ENCODE data around the gene POLR3B. TPM values are rescaled to one million over a fixed set of nuclear protein-coding genes. Genes with fewer than 3 reads are reported as not detected.

The POLR3B gene
- total and polyA plus RNA-seq, 4 donors = 2.0 to 8.0 (median 4.0) TPM

GRCh38 chr12:106353175-106353574, 4.4 kb upstream of the POLR3B start:
- intact Hi-C loops (cut with DNase I) = loop anchor here in 1 of 2 donors (10.0 kb wide), 1 partner anchor 128 kb away; no protein-coding TSS in a partner anchor
- Histone ChIP-seq H3K9me3 (ENCODE audit: control insufficient read depth, low read length) (no peaks in the 10 kb centered on the region), H3K4me1 (ENCODE audit: control insufficient read depth in 1 of 2, insufficient read depth in 2 of 2, low read length in 2 of 2) (no peaks in the 10 kb centered on the region), H3K36me3 (ENCODE audit: control insufficient read depth in 1 of 2, insufficient read depth in 2 of 2, low read length in 1 of 2) (no peaks in the 10 kb centered on the region), H3K27me3 (ENCODE audit: control insufficient read depth in 1 of 2, insufficient read depth in 2 of 2, low read length in 1 of 2) (no peaks in the 10 kb centered on the region), H3K27ac (ENCODE audit: low read depth in 1 of 2, low read length in 2 of 2) (no peak overlapping the region), H3K4me3 (ENCODE audit: low read length in 2 of 2) (no peak overlapping the region)
- 71 to 80% methylated on average over 6 of the region's 6 CpGs for WGBS, 2 donors
- ATAC-seq (ENCODE audit: low FRiP score) (no peak), DNase-seq (no peak)

GRCh38 chr12:106358396-106359241, 1.1 kb downstream of the POLR3B start:
- no peaks in the 10 kb centered on the region for H3K36me3 ChIP-seq (ENCODE audit: control insufficient read depth in 1 of 2, insufficient read depth in 2 of 2, low read length in 1 of 2)
- 35 to 36% methylated on average over 17 of the region's 17 CpGs for WGBS, 2 donors
- intact Hi-C loops (cut with DNase I) = loop anchor here in 1 of 2 donors (10.0 kb wide), 1 partner anchor 134 kb away; no protein-coding TSS in a partner anchor
- peak; percentile 47 for ATAC-seq (ENCODE audit: low FRiP score)
- peak overlapping the region; percentile 24 to 64 for H3K27ac ChIP-seq (ENCODE audit: low read depth in 1 of 2, low read length in 2 of 2)
- no peaks in the 10 kb centered on the region for H3K9me3 ChIP-seq (ENCODE audit: control insufficient read depth, low read length)
- peak overlapping the region; percentile 53 to 90 for H3K4me3 ChIP-seq (ENCODE audit: low read length in 2 of 2)
- peaks cover 0 to 3% of the 10 kb centered on the region in 2 donors for H3K4me1 ChIP-seq (ENCODE audit: control insufficient read depth in 1 of 2, insufficient read depth in 2 of 2, low read length in 2 of 2)
- no peaks in the 10 kb centered on the region for H3K27me3 ChIP-seq (ENCODE audit: control insufficient read depth in 1 of 2, insufficient read depth in 2 of 2, low read length in 1 of 2)
- DNase-seq = no peak

- WGBS, 2 donors = 75% methylated on average over 7 of the region's 7 CpGs
- no peaks in the 10 kb centered on the region for H3K9me3 ChIP-seq (ENCODE audit: control insufficient read depth, low read length)
- intact Hi-C loops (cut with DNase I) = loop anchor here in 1 of 2 donors (10.0 kb wide), 1 partner anchor 135 kb away; no protein-coding TSS in a partner anchor
- peaks cover 0 to 4% of the 10 kb centered on the region in 2 donors for H3K36me3 ChIP-seq (ENCODE audit: control insufficient read depth in 1 of 2, insufficient read depth in 2 of 2, low read length in 1 of 2)
- DNase-seq (no peak), ATAC-seq (ENCODE audit: low FRiP score) (no peak)
- no peak overlapping the region for H3K27ac ChIP-seq (ENCODE audit: low read depth in 1 of 2, low read length in 2 of 2)
- no peak overlapping the region for H3K4me3 ChIP-seq (ENCODE audit: low read length in 2 of 2)
- H3K27me3 ChIP-seq (ENCODE audit: control insufficient read depth in 1 of 2, insufficient read depth in 2 of 2, low read length in 1 of 2) = no peaks in the 10 kb centered on the region
- peaks cover 0 to 3% of the 10 kb centered on the region in 2 donors for H3K4me1 ChIP-seq (ENCODE audit: control insufficient read depth in 1 of 2, insufficient read depth in 2 of 2, low read length in 2 of 2)
Observed at GRCh38 chr12:106359646-106360399, 2.3 kb downstream of the POLR3B start.

- Histone ChIP-seq H3K4me1 (ENCODE audit: control insufficient read depth in 1 of 2, insufficient read depth in 2 of 2, low read length in 2 of 2) (peaks cover 0 to 3% of the 10 kb centered on the region in 2 donors), H3K27ac (ENCODE audit: low read depth in 1 of 2, low read length in 2 of 2) (no peak overlapping the region), H3K9me3 (ENCODE audit: control insufficient read depth, low read length) (no peaks in the 10 kb centered on the region), H3K36me3 (ENCODE audit: control insufficient read depth in 1 of 2, insufficient read depth in 2 of 2, low read length in 1 of 2) (peaks cover 0 to 4% of the 10 kb centered on the region in 2 donors), H3K27me3 (ENCODE audit: control insufficient read depth in 1 of 2, insufficient read depth in 2 of 2, low read length in 1 of 2) (no peaks in the 10 kb centered on the region), H3K4me3 (ENCODE audit: low read length in 2 of 2) (no peak overlapping the region)
- WGBS, 2 donors = 91 to 96% methylated on average over 5 of the region's 5 CpGs
- intact Hi-C loops (cut with DNase I) = no loop called here
- DNase-seq = no peak
- ATAC-seq (ENCODE audit: low FRiP score) = no peak
Observed at GRCh38 chr12:106360400-106360994, 2.9 kb downstream of the POLR3B start.

- intact Hi-C loops (cut with DNase I) = no loop called here
- H3K4me3 ChIP-seq (ENCODE audit: low read length in 2 of 2) = no peak overlapping the region
- peaks cover 4% of the 10 kb centered on the region in 2 donors for H3K36me3 ChIP-seq (ENCODE audit: control insufficient read depth in 1 of 2, insufficient read depth in 2 of 2, low read length in 1 of 2)
- ATAC-seq (ENCODE audit: low FRiP score) (no peak), DNase-seq (no peak)
- H3K4me1 ChIP-seq (ENCODE audit: control insufficient read depth in 1 of 2, insufficient read depth in 2 of 2, low read length in 2 of 2) = peaks cover 0 to 3% of the 10 kb centered on the region in 2 donors
- no peak overlapping the region for H3K27ac ChIP-seq (ENCODE audit: low read depth in 1 of 2, low read length in 2 of 2)
- WGBS, 2 donors = 88 to 91% methylated on average over 4 of the region's 4 CpGs
- H3K27me3 ChIP-seq (ENCODE audit: control insufficient read depth in 1 of 2, insufficient read depth in 2 of 2, low read length in 1 of 2) = no peaks in the 10 kb centered on the region
- no peaks in the 10 kb centered on the region for H3K9me3 ChIP-seq (ENCODE audit: control insufficient read depth, low read length)
Observed at GRCh38 chr12:106362971-106363370, 5.4 kb downstream of the POLR3B start.

- H3K9me3 ChIP-seq (ENCODE audit: control insufficient read depth, low read length) = no peaks in the 10 kb centered on the region
- DNase-seq (no peak), ATAC-seq (ENCODE audit: low FRiP score) (no peak)
- 94 to 98% methylated on average over 4 of the region's 4 CpGs for WGBS, 2 donors
- intact Hi-C loops (cut with DNase I) = no loop called here
- peaks cover 4% of the 10 kb centered on the region in 2 donors for H3K36me3 ChIP-seq (ENCODE audit: control insufficient read depth in 1 of 2, insufficient read depth in 2 of 2, low read length in 1 of 2)
- H3K27ac ChIP-seq (ENCODE audit: low read depth in 1 of 2, low read length in 2 of 2) = no peak overlapping the region
- H3K4me3 ChIP-seq (ENCODE audit: low read length in 2 of 2) = no peak overlapping the region
- no peaks in the 10 kb centered on the region for H3K27me3 ChIP-seq (ENCODE audit: control insufficient read depth in 1 of 2, insufficient read depth in 2 of 2, low read length in 1 of 2)
- peaks cover 0 to 3% of the 10 kb centered on the region in 2 donors for H3K4me1 ChIP-seq (ENCODE audit: control insufficient read depth in 1 of 2, insufficient read depth in 2 of 2, low read length in 2 of 2)
Observed at GRCh38 chr12:106364261-106364660, 6.7 kb downstream of the POLR3B start.

GRCh38 chr12:106369624-106370346, 12.2 kb downstream of the POLR3B start:
- H3K27ac ChIP-seq (ENCODE audit: low read depth in 1 of 2, low read length in 2 of 2) = no peak overlapping the region

GRCh38 chr12:106378788-106379187, 21.2 kb downstream of the POLR3B start:
- DNase-seq (no peak), ATAC-seq (ENCODE audit: low FRiP score) (no peak)
- no peaks in the 10 kb centered on the region for H3K4me1 ChIP-seq (ENCODE audit: control insufficient read depth in 1 of 2, insufficient read depth in 2 of 2, low read length in 2 of 2)
- H3K27ac ChIP-seq (ENCODE audit: low read depth in 1 of 2, low read length in 2 of 2) = no peak overlapping the region
- H3K4me3 ChIP-seq (ENCODE audit: low read length in 2 of 2) = no peak overlapping the region
- H3K27me3 ChIP-seq (ENCODE audit: control insufficient read depth in 1 of 2, insufficient read depth in 2 of 2, low read length in 1 of 2) = no peaks in the 10 kb centered on the region
- H3K36me3 ChIP-seq (ENCODE audit: control insufficient read depth in 1 of 2, insufficient read depth in 2 of 2, low read length in 1 of 2) = peaks cover 0 to 10% of the 10 kb centered on the region in 2 donors
- H3K9me3 ChIP-seq (ENCODE audit: control insufficient read depth, low read length) = peaks cover 3% of the 10 kb centered on the region
- 79 to 84% methylated on average over 4 of the region's 4 CpGs for WGBS, 2 donors
- intact Hi-C loops (cut with DNase I) = no loop called here

More at GRCh38 chr12:106369624-106370346, 12.2 kb downstream of the POLR3B start:
- WGBS, 2 donors = 78 to 83% methylated on average over 6 of the region's 6 CpGs
- ATAC-seq (ENCODE audit: low FRiP score) = no peak
- Histone ChIP-seq H3K4me3 (ENCODE audit: low read length in 2 of 2) (no peak overlapping the region), H3K36me3 (ENCODE audit: control insufficient read depth in 1 of 2, insufficient read depth in 2 of 2, low read length in 1 of 2) (peaks cover 3 to 4% of the 10 kb centered on the region in 2 donors), H3K9me3 (ENCODE audit: control insufficient read depth, low read length) (no peaks in the 10 kb centered on the region), H3K27me3 (ENCODE audit: control insufficient read depth in 1 of 2, insufficient read depth in 2 of 2, low read length in 1 of 2) (no peaks in the 10 kb centered on the region), H3K4me1 (ENCODE audit: control insufficient read depth in 1 of 2, insufficient read depth in 2 of 2, low read length in 2 of 2) (no peaks in the 10 kb centered on the region)
- no peak for DNase-seq
- intact Hi-C loops (cut with DNase I) = no loop called here
